HFFc6 (cell line): ENCODE data around the gene P2RX3. TPM values are rescaled to one million over a fixed set of nuclear protein-coding genes. Genes with fewer than 3 reads are reported as not detected.

Experiments
- DNase-seq: peaks from one replicate; pipeline ENCODE4 v3.0.0-alpha.2; 2018
- H3K27ac Mint-ChIP-seq: 2 replicates; pipeline ENCODE4 v1.8.0; 2020; ENCODE audit warnings: mild to moderate bottlenecking, mixed read lengths
- H3K27me3 Mint-ChIP-seq: 2 replicates; pipeline ENCODE4 v1.8.0; 2021; ENCODE audit warnings: mild to moderate bottlenecking, moderate library complexity, mixed read lengths; ENCODE audit not compliant: insufficient read depth
- H3K36me3 Mint-ChIP-seq: 2 replicates; pipeline ENCODE4 v1.8.0; 2021; ENCODE audit warnings: low read depth, mixed read lengths
- H3K4me1 Mint-ChIP-seq: 2 replicates; pipeline ENCODE4 v1.8.0; 2020; ENCODE audit warnings: low read depth, mixed read lengths
- H3K4me3 Mint-ChIP-seq: 2 replicates; pipeline ENCODE4 v1.8.0; 2020; ENCODE audit warnings: mild to moderate bottlenecking, moderate library complexity, mixed read lengths
- H3K9me3 Mint-ChIP-seq: 2 replicates; pipeline ENCODE4 v1.8.0; 2020; ENCODE audit warnings: mild to moderate bottlenecking, mixed read lengths
- total RNA-seq, 6 experiments: library from RNA; stranded (reverse); fragmentation: NEBNext Ultra II Directional; extraction: Animal tissue kit (Norgen Biotek cat#: 25700); gene quantifications; 2 replicates in 1 of 6; 3 replicates in 5 of 6; pipeline ENCODE4 v1.2.3, GENCODE V29; 2021
- TF ChIP-seq, protein P1 (sequence below): fragments of 200-600 bp; sonication (generic); IDR thresholded peaks from 2 replicates; pipeline ENCODE4 v1.5.0; 2021; ENCODE audit warnings: antibody characterized with exemption, mild to moderate bottlenecking

Gene P2RX3
- total RNA-seq, 6 experiments from 2014 or later, result not detected

DNA sequence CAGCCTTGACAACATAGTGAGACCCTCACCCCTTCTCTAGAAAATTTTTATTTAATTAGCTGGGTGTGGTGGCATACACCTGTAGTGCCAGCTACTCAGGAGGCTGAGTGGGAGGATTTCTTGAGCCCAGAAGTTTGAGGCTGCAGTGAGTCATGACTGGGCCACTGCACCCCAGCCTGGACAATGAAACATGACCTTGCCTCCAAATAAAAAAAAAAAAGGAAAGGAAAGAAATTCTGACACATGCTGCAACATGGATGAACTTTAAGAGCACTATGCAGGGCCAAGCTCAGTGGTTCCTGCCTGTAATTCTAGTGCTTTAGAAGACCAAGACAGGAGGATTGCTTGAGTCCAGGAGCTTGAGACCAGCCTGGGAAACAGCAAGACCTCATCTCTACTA is 80.0 kb downstream of the P2RX3 start:
- no peak for DNase-seq
- Mint-ChIP-seq H3K9me3 (no peaks in the 10 kb centered on the region), H3K27me3 (peaks cover 15% of the 10 kb centered on the region), H3K36me3 (peaks cover 8% of the 10 kb centered on the region; the same call in 1 of the 2 replicates), H3K4me1 (no peaks in the 10 kb centered on the region), H3K4me3 (no peak overlapping the region), H3K27ac (no peak overlapping the region)
- TF ChIP-seq, protein P1, sequence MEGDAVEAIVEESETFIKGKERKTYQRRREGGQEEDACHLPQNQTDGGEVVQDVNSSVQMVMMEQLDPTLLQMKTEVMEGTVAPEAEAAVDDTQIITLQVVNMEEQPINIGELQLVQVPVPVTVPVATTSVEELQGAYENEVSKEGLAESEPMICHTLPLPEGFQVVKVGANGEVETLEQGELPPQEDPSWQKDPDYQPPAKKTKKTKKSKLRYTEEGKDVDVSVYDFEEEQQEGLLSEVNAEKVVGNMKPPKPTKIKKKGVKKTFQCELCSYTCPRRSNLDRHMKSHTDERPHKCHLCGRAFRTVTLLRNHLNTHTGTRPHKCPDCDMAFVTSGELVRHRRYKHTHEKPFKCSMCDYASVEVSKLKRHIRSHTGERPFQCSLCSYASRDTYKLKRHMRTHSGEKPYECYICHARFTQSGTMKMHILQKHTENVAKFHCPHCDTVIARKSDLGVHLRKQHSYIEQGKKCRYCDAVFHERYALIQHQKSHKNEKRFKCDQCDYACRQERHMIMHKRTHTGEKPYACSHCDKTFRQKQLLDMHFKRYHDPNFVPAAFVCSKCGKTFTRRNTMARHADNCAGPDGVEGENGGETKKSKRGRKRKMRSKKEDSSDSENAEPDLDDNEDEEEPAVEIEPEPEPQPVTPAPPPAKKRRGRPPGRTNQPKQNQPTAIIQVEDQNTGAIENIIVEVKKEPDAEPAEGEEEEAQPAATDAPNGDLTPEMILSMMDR, result no peak

DNA sequence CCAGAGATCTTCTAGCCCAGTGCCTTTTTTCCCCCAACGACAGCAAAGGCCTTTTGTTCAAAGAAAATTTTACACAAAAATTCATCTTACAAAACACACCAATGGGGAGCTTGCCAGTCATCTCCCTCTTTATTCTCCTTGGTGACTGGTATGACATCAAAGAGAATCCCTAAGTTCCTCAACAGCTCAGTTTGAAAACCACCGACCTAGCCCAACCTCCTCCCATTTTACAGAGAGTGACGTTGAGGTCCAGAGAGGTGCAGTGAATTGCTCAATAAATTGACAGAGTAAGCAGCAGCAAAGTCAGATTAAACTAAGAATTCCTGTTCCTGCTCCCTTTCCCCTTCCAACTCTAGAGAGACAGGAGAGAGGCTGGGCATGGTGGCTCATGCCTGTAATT is 81.0 kb downstream of the P2RX3 start:
- Mint-ChIP-seq H3K27me3 (peaks cover 15% of the 10 kb centered on the region), H3K9me3 (no peaks in the 10 kb centered on the region), H3K4me1 (peaks cover under 1% of the 10 kb centered on the region), H3K36me3 (peaks cover 8% of the 10 kb centered on the region; the same call in 1 of the 2 replicates), H3K4me3 (no peak overlapping the region), H3K27ac (no peak overlapping the region)
- DNase-seq, result no peak
- TF ChIP-seq, protein P1, result no peak

DNA sequence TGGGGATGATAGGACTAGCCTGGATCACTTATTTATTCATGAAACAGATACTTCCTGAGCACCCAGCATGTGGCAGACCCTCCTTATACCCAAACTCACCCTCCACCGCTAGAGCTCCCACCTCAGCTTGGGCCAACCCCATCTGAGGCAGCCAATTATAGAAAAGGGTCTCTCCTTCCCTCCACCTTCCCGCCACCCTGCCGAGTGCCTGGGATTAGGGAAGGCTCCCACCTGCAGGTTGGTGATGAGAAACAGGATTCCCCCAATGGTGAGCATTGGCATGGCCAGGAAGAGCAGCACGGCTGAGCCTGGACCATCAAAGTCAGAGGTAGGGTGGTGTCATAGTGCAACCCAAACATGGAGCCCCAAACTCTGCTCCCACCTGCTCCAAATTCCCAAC is 82.9 kb downstream of the P2RX3 start:
- DNase-seq, result no peak
- H3K36me3 Mint-ChIP-seq, result peaks cover 8% of the 10 kb centered on the region; the same call in 1 of the 2 replicates
- no peak overlapping the region for H3K4me3 Mint-ChIP-seq
- no peaks in the 10 kb centered on the region for H3K9me3 Mint-ChIP-seq
- H3K27ac Mint-ChIP-seq, result no peak overlapping the region
- TF ChIP-seq, protein P1, result no peak
- peaks cover 19% of the 10 kb centered on the region for H3K4me1 Mint-ChIP-seq
- peaks cover 15% of the 10 kb centered on the region; the same call in 1 of the 2 replicates for H3K27me3 Mint-ChIP-seq

DNA sequence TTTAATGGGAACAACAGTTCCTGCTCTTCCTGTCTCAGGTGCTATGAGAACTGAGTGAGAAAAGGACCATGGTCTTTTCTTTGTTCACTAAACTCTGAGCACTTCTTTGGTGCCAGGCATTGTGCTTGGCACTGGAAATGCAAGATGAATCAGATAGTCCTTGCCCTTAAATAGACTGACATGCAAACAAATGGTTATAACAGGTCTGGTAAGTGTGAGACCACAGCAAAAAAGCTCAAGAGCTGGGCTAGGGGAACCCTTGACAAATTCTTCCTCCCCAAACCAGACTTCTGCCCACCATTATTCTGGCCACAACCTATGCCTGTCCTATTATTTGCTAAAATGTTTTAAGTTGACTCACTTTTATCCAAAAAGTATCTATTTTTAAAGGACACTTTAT is 83.7 kb downstream of the P2RX3 start:
- no peaks in the 10 kb centered on the region for H3K9me3 Mint-ChIP-seq
- peaks cover 8% of the 10 kb centered on the region; the same call in 1 of the 2 replicates for H3K36me3 Mint-ChIP-seq
- H3K27me3 Mint-ChIP-seq, result peaks cover 15% of the 10 kb centered on the region; the same call in 1 of the 2 replicates
- DNase-seq, result no peak
- H3K27ac Mint-ChIP-seq, result no peak overlapping the region
- peaks cover 26% of the 10 kb centered on the region for H3K4me1 Mint-ChIP-seq
- TF ChIP-seq, protein P1, result no peak
- no peak overlapping the region for H3K4me3 Mint-ChIP-seq

Other genes starting within 250 kb of the P2RX3 start
- gene LRRC55, start 156.4 kb upstream of the P2RX3 start, total RNA-seq, result not detected
- not detected for gene APLNR, start 101.1 kb upstream of the P2RX3 start, total RNA-seq
- 100 to 1,000 TPM; 118 to 134 (median 123) TPM for gene TNKS1BP1, start 13.4 kb upstream of the P2RX3 start, total RNA-seq
- gene SSRP1, start 2.5 kb upstream of the P2RX3 start, total RNA-seq, result 100 to 1,000 TPM in 5 of 6 experiments, 10 to 100 TPM in 1; 84.0 to 141 (median 133) TPM
- not detected for gene PRG3, start 42.8 kb downstream of the P2RX3 start, total RNA-seq
- not detected for gene PRG2, start 52.3 kb downstream of the P2RX3 start, total RNA-seq
- gene SLC43A3, start 88.8 kb downstream of the P2RX3 start, total RNA-seq, result 10 to 100 TPM in 4 of 6 experiments, 1 to 10 TPM in 2; 2.1 to 18.7 (median 15.8) TPM
- gene RTN4RL2, start 122.2 kb downstream of the P2RX3 start, total RNA-seq, result under 1 TPM; 0.09 to 0.66 (median 0.35) TPM
- gene SLC43A1, start 177.3 kb downstream of the P2RX3 start, total RNA-seq, result 1 to 10 TPM; 3.1 to 4.7 (median 4.3) TPM
- gene TIMM10, start 192.4 kb downstream of the P2RX3 start, total RNA-seq, result 10 to 100 TPM; 43.6 to 72.9 (median 58.4) TPM
- not detected for gene SMTNL1, start 199.2 kb downstream of the P2RX3 start, total RNA-seq
- gene UBE2L6, start 229.3 kb downstream of the P2RX3 start, total RNA-seq, result 10 to 100 TPM; 34.1 to 46.5 (median 43.3) TPM